Activated CD4-positive, alpha-beta T cell treated with anti-CD3 and anti-CD28 coated beads for 36 hours (primary cell): ENCODE results near the gene GPATCH2. TPM values are rescaled to one million over a fixed set of nuclear protein-coding genes. Genes with fewer than 3 reads are reported as not detected.

Experiments
- ATAC-seq: fragments of 200-7000 bp; cut with Tn5 transposase; one replicate; pipeline ENCODE4 v1.10.0; 2021; ENCODE audit warnings: mild to moderate bottlenecking, moderate library complexity
- CTCF ChIA-PET: fragments of 350-600 bp; sonication (Branson Sonifier 250); formaldehyde crosslinking; loops from one replicate; lab custom pipeline; 2021; ENCODE audit warnings: antibody characterized with exemption; lab: Charles Lee
- POLR2A ChIA-PET: fragments of 350-600 bp; sonication (Branson Sonifier 250); formaldehyde crosslinking; loops from one replicate; lab custom pipeline; 2021; ENCODE audit warnings: antibody characterized with exemption, inconsistent platforms; lab: Charles Lee
- DNase-seq: peaks from one replicate; pipeline ENCODE4 v3.0.0-alpha.2; 2020
- H3K27ac Mint-ChIP-seq: one replicate; pipeline ENCODE4 v1.8.0; 2021; ENCODE audit warnings: mixed read lengths
- H3K27me3 Mint-ChIP-seq: one replicate; pipeline ENCODE4 v1.8.0; 2021; ENCODE audit warnings: mixed read lengths
- H3K36me3 Mint-ChIP-seq: one replicate; pipeline ENCODE4 v1.8.0; 2021; ENCODE audit warnings: low read depth, mixed read lengths
- H3K4me1 Mint-ChIP-seq: one replicate; pipeline ENCODE4 v1.8.0; 2021; ENCODE audit warnings: mixed read lengths
- H3K4me3 Mint-ChIP-seq: one replicate; pipeline ENCODE4 v1.8.0; 2021; ENCODE audit warnings: mild to moderate bottlenecking, moderate library complexity, mixed read lengths
- H3K9me3 Mint-ChIP-seq: one replicate; pipeline ENCODE4 v1.8.0; 2021; ENCODE audit warnings: low read depth, mixed read lengths
- intact Hi-C, 2 experiments: fragments of 100-400 bp; cut with DNase I in 1 of 2; cut with micrococcal nuclease in 1 of 2; formaldehyde crosslinking; loops; one replicate each; pipeline versions ENCODE4 v1.14.2 to v1.15.1; 2022 to 2024; cut with DNase I, micrococcal nuclease
- total RNA-seq, 2 experiments: library from RNA; stranded (reverse); gene quantifications; one replicate each; pipeline ENCODE4 v1.2.3, GENCODE V29; 2021

GPATCH2 gene
- total RNA-seq, 2 experiments from 2014 or later = 6.4 to 7.2 TPM

DNA sequence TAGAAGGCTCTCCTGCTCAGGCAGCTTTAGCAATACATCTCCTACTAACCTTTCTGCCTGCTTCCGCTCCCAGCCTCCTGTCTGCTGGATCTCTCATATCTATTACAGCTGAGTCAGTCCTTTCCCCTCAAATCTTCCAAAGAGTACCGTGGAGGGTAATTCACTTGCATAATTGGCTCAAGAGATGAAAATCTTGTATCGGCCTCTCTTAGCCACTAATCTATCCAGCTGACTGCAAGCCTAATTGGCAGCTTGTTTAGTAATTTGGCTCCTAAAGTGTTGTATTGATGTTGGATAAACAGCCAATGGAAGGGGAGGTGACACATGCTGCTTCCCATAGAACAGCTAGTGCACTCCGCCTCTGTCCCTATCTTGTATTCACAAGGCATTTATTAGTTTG is 195.7 kb downstream of the GPATCH2 start:
- ATAC-seq (no peak), DNase-seq (no peak)
- H3K27ac Mint-ChIP-seq = no peak overlapping the region
- no peaks in the 10 kb centered on the region for H3K27me3 Mint-ChIP-seq
- peaks cover 32% of the 10 kb centered on the region for H3K36me3 Mint-ChIP-seq
- peaks cover 13% of the 10 kb centered on the region for H3K9me3 Mint-ChIP-seq
- CTCF ChIA-PET = no interaction called here
- intact Hi-C loops = no loop called here
- POLR2A ChIA-PET = no interaction called here
- no peak overlapping the region for H3K4me3 Mint-ChIP-seq
- no peaks in the 10 kb centered on the region for H3K4me1 Mint-ChIP-seq

DNA sequence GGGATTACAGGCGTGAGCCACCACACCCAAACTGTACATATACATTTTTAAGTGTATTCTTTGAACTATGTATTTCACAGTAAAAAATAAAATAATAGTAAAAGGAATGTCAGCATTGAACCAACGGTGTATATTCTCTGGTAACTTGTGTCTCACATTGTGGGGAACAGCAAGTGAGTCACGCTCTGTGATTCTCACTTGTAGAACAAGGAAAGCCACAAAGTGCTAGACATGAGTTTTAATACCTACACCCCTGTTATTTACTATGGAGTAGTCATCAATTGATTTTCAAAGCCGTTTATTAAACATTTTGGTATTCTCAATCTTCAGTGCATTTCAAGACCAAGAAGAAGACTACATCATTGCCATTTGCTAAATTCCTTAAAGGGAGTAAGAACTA is 197.2 kb downstream of the GPATCH2 start:
- ChIA-PET CTCF (no interaction called here), POLR2A (no interaction called here)
- Mint-ChIP-seq H3K9me3 (peaks cover under 1% of the 10 kb centered on the region), H3K4me3 (no peak overlapping the region), H3K27me3 (no peaks in the 10 kb centered on the region), H3K4me1 (no peaks in the 10 kb centered on the region), H3K36me3 (peaks cover 21% of the 10 kb centered on the region), H3K27ac (no peak overlapping the region)
- DNase-seq (no peak), ATAC-seq (no peak)
- intact Hi-C loops = loop anchor here in 1 of 2 experiments (5.0 kb wide), 1 partner anchor 229 kb away; no protein-coding TSS in a partner anchor

DNA sequence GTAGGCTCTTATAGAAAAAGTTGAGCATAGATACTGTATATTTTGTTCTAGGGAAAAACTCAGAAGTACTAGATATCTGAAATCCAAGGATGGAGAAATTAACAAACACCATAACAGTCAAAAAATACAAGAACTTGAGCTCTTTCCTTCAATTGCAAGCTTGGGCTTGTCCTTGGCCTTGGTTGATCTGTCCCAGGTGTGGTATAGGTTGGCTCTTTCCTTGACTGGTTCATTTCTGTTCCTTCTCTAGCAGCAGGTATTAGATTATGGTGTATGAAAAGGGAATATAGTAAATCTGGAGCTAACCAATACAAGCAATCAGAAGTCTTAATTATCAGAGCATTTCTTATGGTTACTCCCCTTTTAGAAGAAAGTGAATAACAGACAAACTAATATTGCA is 198.6 kb downstream of the GPATCH2 start:
- Mint-ChIP-seq H3K4me1 (no peaks in the 10 kb centered on the region), H3K4me3 (no peak overlapping the region), H3K27me3 (no peaks in the 10 kb centered on the region), H3K9me3 (no peaks in the 10 kb centered on the region), H3K36me3 (peaks cover 14% of the 10 kb centered on the region), H3K27ac (no peak overlapping the region)
- intact Hi-C loops = loop anchor here in 1 of 2 experiments (5.0 kb wide), 1 partner anchor 230 kb away; no protein-coding TSS in a partner anchor
- no peak for DNase-seq
- POLR2A ChIA-PET = no interaction called here
- CTCF ChIA-PET = no interaction called here
- no peak for ATAC-seq

DNA sequence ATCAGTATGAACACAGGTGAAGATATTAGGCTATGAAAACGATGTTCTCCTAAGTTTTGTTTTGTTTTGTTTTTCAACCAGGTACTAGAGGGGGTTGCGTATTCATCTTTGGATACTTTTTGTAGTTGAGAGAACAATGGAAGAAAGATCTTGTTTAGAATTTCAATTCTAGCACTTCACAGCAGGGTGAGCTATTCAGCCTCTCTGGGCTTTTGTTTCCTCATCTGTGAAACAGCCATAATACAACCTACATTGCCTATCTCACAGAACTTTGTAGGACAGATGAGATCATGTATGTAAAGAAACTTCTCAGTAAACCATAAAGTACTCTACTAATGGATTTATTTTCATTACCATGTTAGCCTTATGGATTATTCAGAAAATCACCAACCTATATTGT is 199.5 kb downstream of the GPATCH2 start:
- Mint-ChIP-seq H3K4me3 (no peak overlapping the region), H3K27ac (no peak overlapping the region), H3K9me3 (no peaks in the 10 kb centered on the region), H3K27me3 (no peaks in the 10 kb centered on the region), H3K36me3 (peaks cover 8% of the 10 kb centered on the region), H3K4me1 (no peaks in the 10 kb centered on the region)
- ATAC-seq (no peak), DNase-seq (no peak)
- CTCF ChIA-PET = no interaction called here
- POLR2A ChIA-PET = no interaction called here
- intact Hi-C loops = loop anchor here in 1 of 2 experiments (5.0 kb wide), 1 partner anchor 231 kb away; no protein-coding TSS in a partner anchor

DNA sequence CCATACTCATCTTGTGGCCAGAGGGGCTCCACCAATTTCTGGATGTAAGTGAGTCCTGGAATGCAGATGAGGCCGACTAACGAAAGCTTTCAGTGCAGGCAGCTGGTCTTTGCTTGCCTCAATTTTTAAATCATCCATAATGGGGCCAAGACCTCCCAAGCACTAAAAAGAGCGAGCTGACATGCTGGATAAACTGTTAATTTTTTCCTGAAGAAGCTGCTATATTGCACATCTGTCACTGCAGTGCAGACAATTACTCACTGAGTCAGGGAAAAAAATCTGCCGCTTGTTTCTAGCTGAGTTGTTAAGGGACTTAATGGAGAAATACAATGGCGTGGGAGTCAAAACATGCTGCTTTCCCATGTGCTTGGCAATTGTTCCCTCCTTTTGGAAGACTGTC is 205.5 kb downstream of the GPATCH2 start:
- Mint-ChIP-seq H3K4me3 (no peak overlapping the region), H3K36me3 (peaks cover 5% of the 10 kb centered on the region), H3K27me3 (no peaks in the 10 kb centered on the region), H3K4me1 (no peaks in the 10 kb centered on the region), H3K27ac (no peak overlapping the region), H3K9me3 (no peaks in the 10 kb centered on the region)
- POLR2A ChIA-PET = no interaction called here
- ATAC-seq = no peak
- intact Hi-C loops = loop anchor here in 1 of 2 experiments (10.0 kb wide), 1 partner anchor 319 kb away; no protein-coding TSS in a partner anchor
- DNase-seq = no peak
- CTCF ChIA-PET = no interaction called here

DNA sequence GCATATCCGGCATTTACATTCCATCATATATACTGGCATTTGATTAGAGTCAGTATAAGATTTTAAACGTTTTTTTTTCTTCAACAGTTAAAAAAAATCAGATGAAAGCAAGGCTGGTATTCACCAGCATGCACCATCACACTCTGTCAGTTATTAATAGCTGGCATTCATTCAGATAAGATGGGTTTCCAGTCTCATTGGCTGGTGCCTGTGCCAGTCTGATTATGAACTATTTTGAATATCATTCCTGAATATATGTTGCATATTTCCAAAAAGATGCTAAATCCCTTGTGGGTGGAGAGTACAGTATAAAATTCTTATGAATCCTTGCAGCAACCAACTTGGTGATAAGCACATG is 211.7 kb downstream of the GPATCH2 start:
- no peak for ATAC-seq
- Mint-ChIP-seq H3K9me3 (no peaks in the 10 kb centered on the region), H3K4me3 (no peak overlapping the region), H3K27me3 (peaks cover 8% of the 10 kb centered on the region), H3K27ac (no peak overlapping the region), H3K36me3 (no peaks in the 10 kb centered on the region), H3K4me1 (no peaks in the 10 kb centered on the region)
- ChIA-PET CTCF (no interaction called here), POLR2A (interaction anchor here (0.6 to 1.0 kb wide), 2 partner anchors 48 to 198 kb away, joined by 3 to 13 read pairs; no protein-coding TSS in a partner anchor)
- intact Hi-C loops = no loop called here
- DNase-seq = no peak

DNA sequence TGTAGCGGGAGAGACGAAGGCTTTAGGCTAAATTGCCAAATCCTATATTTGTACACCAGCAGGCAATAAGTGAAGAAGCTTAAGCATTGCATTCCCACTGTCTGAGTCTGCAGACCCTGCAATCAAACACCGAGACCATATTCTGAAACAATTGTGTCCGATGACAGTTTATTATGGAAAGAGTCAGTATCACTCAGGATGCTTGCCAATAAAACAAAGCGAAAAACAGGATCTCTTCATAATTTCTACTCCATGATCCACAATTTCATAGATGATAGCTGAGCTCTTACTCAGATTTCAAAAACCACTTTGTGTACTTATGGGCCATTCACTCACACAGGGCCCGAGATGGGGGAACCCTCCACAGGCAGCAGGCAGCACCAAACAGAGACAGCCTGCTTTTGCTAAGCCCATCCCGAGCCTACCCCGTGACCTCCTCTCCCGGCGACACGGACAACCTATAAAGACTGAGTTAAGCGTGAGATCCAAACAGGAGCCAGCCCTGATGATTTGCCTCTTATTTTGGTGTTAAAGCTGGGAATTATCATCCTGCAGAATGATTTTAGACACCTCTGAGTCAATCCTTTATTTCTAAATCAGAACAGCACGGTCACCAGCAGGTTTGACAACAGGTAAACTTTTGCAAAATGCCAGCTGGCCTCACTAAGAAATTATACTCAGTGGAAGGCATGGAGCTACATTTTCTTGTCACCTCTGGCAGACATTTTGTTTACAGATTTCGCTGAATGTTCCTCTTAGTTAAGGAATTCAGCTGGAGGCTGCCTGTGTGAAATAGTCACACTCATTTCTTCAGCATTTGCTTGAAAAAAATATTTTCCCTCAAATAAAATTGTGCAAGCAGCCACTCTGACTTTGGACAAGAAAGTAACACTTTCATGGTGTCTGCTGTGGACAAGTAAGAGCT is 212.4 kb downstream of the GPATCH2 start:
- POLR2A ChIA-PET = interaction anchor here (0.6 to 1.0 kb wide), 2 partner anchors 47 to 199 kb away, joined by 3 to 13 read pairs; no protein-coding TSS in a partner anchor
- DNase-seq (no peak), ATAC-seq (no peak)
- no peaks in the 10 kb centered on the region for H3K36me3 Mint-ChIP-seq
- CTCF ChIA-PET = interaction anchor here (1.3 kb wide), 1 partner anchor 75 kb away, joined by 3 read pairs; no protein-coding TSS in a partner anchor
- intact Hi-C loops = no loop called here
- no peak overlapping the region for H3K4me3 Mint-ChIP-seq
- no peaks in the 10 kb centered on the region for H3K4me1 Mint-ChIP-seq
- no peak overlapping the region for H3K27ac Mint-ChIP-seq
- H3K27me3 Mint-ChIP-seq = peaks cover 8% of the 10 kb centered on the region
- H3K9me3 Mint-ChIP-seq = no peaks in the 10 kb centered on the region

DNA sequence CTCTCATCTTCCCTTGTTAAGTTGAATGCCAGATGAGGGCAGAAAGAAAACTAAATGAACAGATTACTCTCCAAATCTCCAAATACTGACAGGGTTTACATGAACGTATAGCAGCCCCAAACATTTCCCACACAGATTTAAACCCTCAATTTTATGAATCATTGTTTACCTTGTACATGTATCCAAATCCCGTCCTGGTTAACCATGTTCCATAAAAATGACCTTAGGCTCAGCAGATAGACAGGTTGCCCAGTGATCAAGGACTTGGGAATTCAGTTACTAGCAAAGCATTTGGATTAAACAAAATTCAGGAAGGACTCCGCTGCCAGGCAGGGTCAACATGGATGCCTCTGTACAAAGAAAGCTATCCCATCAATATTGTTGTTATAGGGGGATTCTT is 213.5 kb downstream of the GPATCH2 start:
- DNase-seq = no peak
- Mint-ChIP-seq H3K36me3 (no peaks in the 10 kb centered on the region), H3K27ac (no peak overlapping the region), H3K4me3 (no peak overlapping the region), H3K4me1 (no peaks in the 10 kb centered on the region), H3K27me3 (peaks cover 8% of the 10 kb centered on the region), H3K9me3 (no peaks in the 10 kb centered on the region)
- intact Hi-C loops = no loop called here
- ChIA-PET CTCF (interaction anchor here (1.3 kb wide), 1 partner anchor 76 kb away, joined by 3 read pairs; no protein-coding TSS in a partner anchor), POLR2A (no interaction called here)
- no peak for ATAC-seq

DNA sequence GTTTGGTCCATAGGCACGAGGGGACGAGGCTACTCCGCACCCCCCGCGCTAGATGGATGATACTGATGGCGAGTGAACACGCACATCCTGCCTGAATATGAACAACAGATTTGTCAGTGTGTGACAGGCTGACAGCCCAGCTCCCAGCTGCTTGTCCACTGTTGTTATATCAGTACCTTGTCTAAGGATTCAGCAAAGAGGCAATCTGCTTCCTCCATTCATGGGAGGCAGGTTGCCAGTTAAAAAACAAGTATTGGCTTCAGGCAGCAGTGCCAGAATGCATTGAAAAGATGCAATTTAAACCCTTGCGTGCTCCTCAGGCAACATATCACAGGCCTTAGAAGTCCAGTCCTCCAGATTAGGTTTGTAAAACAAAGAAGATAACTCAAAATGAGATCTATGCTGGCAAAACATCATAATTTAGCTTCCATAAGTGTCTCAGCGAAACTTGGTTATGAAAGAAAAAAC is 223.3 kb downstream of the GPATCH2 start:
- ATAC-seq (no peak), DNase-seq (no peak)
- POLR2A ChIA-PET = no interaction called here
- Mint-ChIP-seq H3K27ac (no peak overlapping the region), H3K9me3 (peaks cover 3% of the 10 kb centered on the region), H3K4me1 (no peaks in the 10 kb centered on the region), H3K36me3 (no peaks in the 10 kb centered on the region), H3K4me3 (no peak overlapping the region), H3K27me3 (peaks cover 2% of the 10 kb centered on the region)
- CTCF ChIA-PET = no interaction called here
- intact Hi-C loops = no loop called here

DNA sequence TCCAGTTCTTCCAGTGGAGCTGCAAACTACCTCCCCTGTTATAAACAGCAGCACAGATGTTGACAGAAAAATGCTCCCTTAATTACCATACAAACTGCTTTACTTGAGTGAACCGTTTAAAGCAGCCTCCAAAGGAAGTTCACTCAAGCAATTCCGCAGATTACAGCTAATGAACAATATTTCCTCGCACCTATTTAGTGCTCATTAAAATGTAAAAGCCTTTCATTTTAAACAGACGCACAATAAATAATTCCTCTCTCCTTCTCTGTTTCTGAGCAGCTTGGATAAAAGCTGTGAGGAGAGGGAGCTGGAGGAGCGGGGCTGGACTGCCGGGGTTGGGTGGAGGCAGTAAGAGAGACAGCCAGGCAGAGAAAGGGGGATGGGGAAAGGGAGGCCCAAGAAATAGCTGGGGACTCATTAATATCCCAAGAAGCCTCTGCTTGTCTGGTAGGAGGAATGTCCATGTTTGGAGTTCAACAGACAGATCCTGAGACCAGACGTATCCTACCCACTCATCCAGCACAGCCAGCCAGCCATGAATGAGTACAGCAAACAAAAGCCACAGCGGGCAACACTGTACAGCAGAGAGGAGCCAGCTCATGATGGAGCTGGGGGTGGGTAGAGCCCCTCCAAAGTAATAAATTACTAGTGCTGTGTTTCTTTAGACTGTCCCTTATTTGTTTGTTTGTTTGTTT is 227.7 kb downstream of the GPATCH2 start:
- DNase-seq (no peak), ATAC-seq (no peak)
- Mint-ChIP-seq H3K9me3 (peaks cover 3% of the 10 kb centered on the region), H3K27me3 (peaks cover 2% of the 10 kb centered on the region), H3K27ac (no peak overlapping the region), H3K36me3 (no peaks in the 10 kb centered on the region), H3K4me1 (no peaks in the 10 kb centered on the region), H3K4me3 (no peak overlapping the region)
- POLR2A ChIA-PET = no interaction called here
- intact Hi-C loops = no loop called here
- CTCF ChIA-PET = no interaction called here

DNA sequence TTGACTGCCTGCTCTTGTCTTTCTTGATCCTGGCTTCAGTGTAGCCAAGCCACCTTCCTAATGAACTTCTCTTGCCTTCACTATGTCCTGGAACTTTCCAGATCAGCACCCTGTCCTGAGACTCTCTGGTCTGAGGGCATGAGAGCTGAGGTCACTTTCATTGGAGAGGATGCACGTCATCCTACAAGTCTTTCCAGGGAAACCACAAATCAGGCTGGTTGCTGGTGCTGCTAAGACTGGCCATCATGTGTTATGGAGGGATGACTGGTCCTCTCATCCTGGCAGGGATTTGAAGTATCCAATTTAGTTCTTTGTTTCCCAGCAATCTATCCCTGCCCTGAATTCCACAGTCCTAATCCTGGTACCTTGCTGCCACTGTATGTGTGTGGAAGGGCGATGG is 228.6 kb downstream of the GPATCH2 start:
- intact Hi-C loops = no loop called here
- no peaks in the 10 kb centered on the region for H3K4me1 Mint-ChIP-seq
- no peak overlapping the region for H3K27ac Mint-ChIP-seq
- H3K27me3 Mint-ChIP-seq = peaks cover 3% of the 10 kb centered on the region
- ChIA-PET CTCF (no interaction called here), POLR2A (no interaction called here)
- DNase-seq (no peak), ATAC-seq (no peak)
- H3K4me3 Mint-ChIP-seq = no peak overlapping the region
- no peaks in the 10 kb centered on the region for H3K36me3 Mint-ChIP-seq
- H3K9me3 Mint-ChIP-seq = peaks cover 3% of the 10 kb centered on the region
